SJSA1 (cell line): Measurements from ENCODE around the gene A1BG. TPM values are rescaled to one million over a fixed set of nuclear protein-coding genes. Genes with fewer than 3 reads are reported as not detected.
"Not testable (repeated sequence)": the region's sequence is repeated elsewhere in the genome, so short reads cannot be mapped to it uniquely, and the experiment has no call there.

Experiments used
- DNase-seq, 2 experiments: peaks; one replicate each; pipeline ENCODE4 v3.0.0-alpha.2; 2015 to 2020; ENCODE audit warnings: low spot score in 2 of 2, low read depth in 1 of 2
- H3K27ac ChIP-seq: fragments of 250-450 bp; sonication (Bioruptor Pico); 2 replicates; pipeline ENCODE4 v1.5.1; 2020; ENCODE audit warnings: mild to moderate bottlenecking, moderate library complexity
- H3K27me3 ChIP-seq: fragments of 250-450 bp; sonication (Bioruptor Pico); replicated peaks from 2 replicates; pipeline ENCODE4 v1.5.1; 2020; ENCODE audit warnings: mild to moderate bottlenecking, moderate library complexity
- H3K36me3 ChIP-seq: fragments of 250-450 bp; sonication (Bioruptor Pico); 2 replicates; pipeline ENCODE4 v1.5.1; 2020; ENCODE audit warnings: mild to moderate bottlenecking
- H3K4me1 ChIP-seq: fragments of 250-450 bp; sonication (Bioruptor Pico); replicated peaks from 2 replicates; pipeline ENCODE4 v1.6.1; 2021; ENCODE audit warnings: mild to moderate bottlenecking
- H3K4me3 ChIP-seq: fragments of 250-450 bp; sonication (Bioruptor Pico); 2 replicates; pipeline ENCODE4 v1.5.1; 2020; ENCODE audit warnings: mild to moderate bottlenecking
- H3K9me3 ChIP-seq: fragments of 250-450 bp; sonication (Bioruptor Pico); replicated peaks from 2 replicates; pipeline ENCODE4 v1.5.1; 2020; ENCODE audit warnings: mild to moderate bottlenecking
- total RNA-seq: library from RNA; depleted of rRNA; stranded (reverse); fragments of >200 nt; shearing (Covaris generic); gene quantifications from 2 replicates; pipeline ENCODE4 v1.2.3, GENCODE V29; 2014

A1BG gene
- total RNA-seq, 1 experiment from 2014 or later, result 23.6 TPM

DNA sequence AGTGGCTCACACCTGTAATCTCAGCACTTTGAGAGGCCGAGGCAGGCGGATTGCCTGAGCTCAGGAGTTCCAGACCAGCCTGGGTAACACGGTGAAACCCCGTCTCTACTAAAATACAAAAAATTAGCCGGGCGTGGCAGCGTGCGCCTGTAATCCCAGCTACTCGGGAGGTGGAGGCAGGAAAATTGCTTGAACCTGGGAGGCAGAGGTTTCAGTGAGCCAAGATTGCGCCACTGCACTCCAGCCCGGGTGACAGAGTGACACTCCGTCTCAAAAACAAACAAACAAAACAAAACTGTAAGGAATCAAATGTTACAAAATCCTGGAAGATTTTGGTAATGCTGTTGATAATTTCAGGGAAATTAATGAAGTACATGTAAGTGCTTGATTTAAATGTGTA, 5.2 kb downstream of the A1BG start:
- H3K27me3 ChIP-seq, H3K9me3 ChIP-seq, H3K27ac ChIP-seq, DNase-seq: not testable (repeated sequence)
- Histone ChIP-seq H3K4me3 (peak overlapping the region; percentile 65), H3K36me3 (peaks cover 19% of the 10 kb centered on the region), H3K4me1 (peaks cover 14% of the 10 kb centered on the region)

DNA sequence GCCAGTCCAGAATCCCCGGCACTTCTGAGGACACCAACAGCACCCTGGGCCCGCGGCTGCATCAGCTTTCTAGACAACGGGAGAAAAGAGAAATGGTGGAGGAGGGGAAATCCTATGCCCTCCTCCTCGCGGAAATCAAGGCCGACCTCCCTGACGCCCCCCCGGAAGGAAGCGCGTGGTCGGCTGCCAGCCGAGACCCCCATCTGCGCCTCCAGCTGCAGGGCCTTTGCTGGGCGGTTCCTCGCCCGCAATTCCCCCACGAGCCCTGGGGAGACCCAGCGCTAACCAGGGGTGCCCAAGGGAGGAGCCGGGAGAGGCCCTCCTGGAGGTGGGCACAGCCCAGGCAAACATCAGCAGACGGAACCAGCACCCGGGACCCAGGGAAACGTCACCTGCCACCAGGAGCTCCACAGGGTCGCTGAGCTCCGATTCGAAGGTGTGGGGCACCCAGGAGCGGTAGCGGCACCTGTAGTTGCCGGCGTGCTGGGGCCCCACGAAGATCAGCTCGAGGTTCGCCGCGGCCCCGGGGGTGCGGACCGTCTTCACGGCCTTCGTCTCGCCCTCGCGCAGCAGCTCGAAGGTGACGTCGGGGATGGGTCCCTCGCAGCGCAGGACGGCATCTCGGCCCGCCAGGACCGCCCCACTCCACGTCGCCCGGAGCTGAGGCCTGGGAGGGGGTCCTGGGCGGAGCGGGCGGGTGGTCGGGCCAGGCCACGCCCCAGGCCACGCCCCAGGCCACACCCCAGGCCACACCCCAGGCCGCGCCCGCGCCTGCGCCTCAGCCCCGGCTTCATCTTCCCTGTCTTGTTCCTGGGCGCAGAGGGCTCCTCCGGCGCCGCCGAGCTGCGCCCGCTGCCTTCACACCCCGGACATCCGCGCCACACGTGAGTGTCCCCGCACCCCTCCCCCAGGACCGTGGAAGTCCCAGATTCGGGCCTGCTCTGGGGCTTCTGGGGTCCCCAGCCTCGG, 6.0 kb downstream of the A1BG start:
- Histone ChIP-seq H3K4me1 (peaks cover 14% of the 10 kb centered on the region), H3K4me3 (peak overlapping the region; percentile 65), H3K9me3 (no peaks in the 10 kb centered on the region), H3K27ac (no peak overlapping the region), H3K36me3 (peaks cover 20% of the 10 kb centered on the region), H3K27me3 (no peaks in the 10 kb centered on the region)
- DNase-seq, result peak; percentile 80 to 81

DNA sequence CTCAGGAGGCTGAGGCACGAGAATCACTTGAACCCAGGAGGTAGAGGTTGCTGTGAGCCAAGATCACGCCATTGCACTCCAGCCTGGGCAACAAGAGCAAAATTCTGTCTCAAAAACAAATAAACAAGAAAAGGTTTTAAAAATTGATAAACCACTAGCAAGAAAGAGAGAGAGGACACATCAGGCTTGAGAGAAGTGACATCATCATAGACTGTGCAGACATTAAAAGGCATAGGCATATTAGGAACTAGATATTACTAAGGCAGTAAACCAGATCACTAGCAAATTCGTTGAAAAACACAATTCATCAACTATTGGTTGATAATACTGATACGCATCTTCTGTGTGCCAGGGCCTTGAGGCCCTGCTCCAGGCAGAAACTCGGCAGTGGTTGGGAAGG, 7.7 kb downstream of the A1BG start:
- no peak for DNase-seq
- no peaks in the 10 kb centered on the region for H3K27me3 ChIP-seq
- H3K36me3 ChIP-seq, result peaks cover 16% of the 10 kb centered on the region
- H3K4me1 ChIP-seq, result peaks cover 14% of the 10 kb centered on the region
- no peaks in the 10 kb centered on the region for H3K9me3 ChIP-seq
- H3K4me3 ChIP-seq, result no peak overlapping the region
- H3K27ac ChIP-seq, result no peak overlapping the region

DNA sequence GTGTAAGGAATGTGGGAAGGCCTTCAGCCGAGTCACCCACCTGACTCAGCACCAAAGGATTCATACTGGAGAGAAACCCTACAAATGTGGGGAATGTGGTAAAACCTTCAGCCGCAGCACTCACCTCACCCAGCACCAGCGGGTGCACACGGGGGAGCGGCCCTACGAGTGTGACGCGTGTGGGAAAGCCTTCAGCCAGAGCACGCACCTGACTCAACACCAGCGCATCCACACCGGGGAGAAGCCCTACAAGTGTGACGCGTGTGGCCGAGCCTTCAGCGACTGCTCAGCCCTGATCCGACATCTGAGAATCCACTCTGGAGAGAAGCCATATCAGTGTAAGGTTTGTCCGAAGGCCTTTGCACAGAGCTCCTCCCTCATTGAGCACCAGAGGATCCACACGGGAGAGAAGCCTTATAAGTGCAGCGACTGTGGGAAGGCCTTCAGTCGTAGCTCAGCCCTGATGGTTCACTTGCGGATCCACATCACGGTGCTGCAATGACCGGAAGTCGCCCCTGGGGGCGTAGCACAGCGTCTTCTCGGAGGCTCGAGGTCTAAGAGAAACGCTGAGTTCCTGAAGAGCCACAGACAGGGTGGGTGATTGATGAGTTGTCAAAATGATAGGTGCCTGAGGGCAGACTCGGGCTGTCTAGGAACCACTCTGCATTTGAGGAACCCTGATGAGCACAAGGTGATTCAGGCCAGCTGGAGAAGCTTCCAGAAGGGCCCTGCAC, 14.3 kb downstream of the A1BG start:
- Histone ChIP-seq H3K4me1 (no peaks in the 10 kb centered on the region), H3K36me3 (peaks cover 52% of the 10 kb centered on the region), H3K27ac (no peak overlapping the region), H3K27me3 (no peaks in the 10 kb centered on the region), H3K4me3 (no peak overlapping the region), H3K9me3 (peaks cover 10% of the 10 kb centered on the region; the same call in 1 of the 2 replicates)
- DNase-seq, result no peak

DNA sequence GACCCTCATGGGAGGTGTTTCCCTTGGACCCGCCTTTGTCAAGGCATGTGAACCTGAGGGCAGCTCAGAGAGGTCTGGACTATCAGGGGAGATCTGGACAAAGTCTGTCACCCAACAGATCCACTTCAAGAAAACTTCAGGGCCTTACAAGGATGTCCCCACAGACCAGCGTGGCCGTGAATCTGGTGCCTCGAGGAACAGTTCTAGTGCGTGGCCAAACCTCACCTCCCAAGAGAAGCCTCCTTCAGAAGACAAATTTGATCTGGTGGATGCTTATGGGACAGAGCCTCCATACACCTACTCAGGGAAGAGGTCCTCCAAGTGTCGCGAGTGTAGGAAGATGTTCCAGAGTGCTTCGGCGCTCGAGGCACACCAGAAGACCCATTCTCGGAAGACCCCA, 15.0 kb downstream of the A1BG start:
- Histone ChIP-seq H3K27me3 (no peaks in the 10 kb centered on the region), H3K36me3 (peaks cover 52% of the 10 kb centered on the region), H3K9me3 (peaks cover 10% of the 10 kb centered on the region; the same call in 1 of the 2 replicates), H3K27ac (no peak overlapping the region), H3K4me1 (no peaks in the 10 kb centered on the region), H3K4me3 (no peak overlapping the region)
- no peak for DNase-seq

DNA sequence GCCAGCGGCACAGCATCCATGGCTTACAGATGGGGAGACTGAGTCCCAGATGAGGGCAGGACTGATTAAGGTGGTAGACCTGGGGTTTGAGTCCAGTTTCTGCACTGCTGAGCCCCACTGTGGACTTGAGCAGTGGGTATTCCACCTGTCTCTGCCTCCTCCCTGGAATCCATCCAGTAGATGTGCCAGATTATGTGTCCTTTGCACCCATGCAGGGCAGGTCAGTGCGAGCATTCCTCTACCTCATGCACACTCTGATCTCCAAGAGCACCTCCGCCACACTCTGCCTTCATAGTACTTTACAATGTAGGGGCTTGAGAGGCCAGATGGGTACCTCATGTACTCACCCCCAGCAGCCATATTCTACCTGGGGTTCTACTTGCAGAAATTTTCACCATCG, 16.5 kb downstream of the A1BG start:
- no peak for DNase-seq
- H3K27ac ChIP-seq, result no peak overlapping the region
- no peak overlapping the region for H3K4me3 ChIP-seq
- peaks cover 10% of the 10 kb centered on the region; the same call in 1 of the 2 replicates for H3K9me3 ChIP-seq
- H3K27me3 ChIP-seq, result no peaks in the 10 kb centered on the region
- no peaks in the 10 kb centered on the region for H3K4me1 ChIP-seq
- H3K36me3 ChIP-seq, result peaks cover 46% of the 10 kb centered on the region

DNA sequence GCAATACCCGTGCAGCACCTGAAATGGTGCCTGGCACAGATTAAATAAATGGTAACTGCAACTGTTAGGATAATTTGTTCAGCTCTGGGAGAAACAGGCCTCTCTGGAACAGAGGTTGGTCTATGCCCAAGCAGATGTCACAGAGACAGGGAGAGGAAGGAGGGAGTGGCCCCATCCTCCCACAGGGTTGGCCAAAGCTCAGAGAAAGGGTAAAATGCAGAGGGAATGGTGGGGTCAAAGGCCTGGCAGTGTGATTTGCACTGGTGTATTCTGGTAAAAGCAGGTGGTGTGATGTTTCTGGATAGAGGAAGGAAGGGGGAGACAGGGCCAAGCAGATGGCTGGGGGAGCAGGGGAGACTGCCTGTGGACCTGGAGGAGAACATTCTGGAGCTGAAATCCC, 17.1 kb downstream of the A1BG start:
- no peak overlapping the region for H3K4me3 ChIP-seq
- no peaks in the 10 kb centered on the region for H3K4me1 ChIP-seq
- H3K27me3 ChIP-seq, result no peaks in the 10 kb centered on the region
- H3K27ac ChIP-seq, result no peak overlapping the region
- DNase-seq, result no peak
- H3K36me3 ChIP-seq, result peaks cover 44% of the 10 kb centered on the region
- peaks cover 10% of the 10 kb centered on the region; the same call in 1 of the 2 replicates for H3K9me3 ChIP-seq

DNA sequence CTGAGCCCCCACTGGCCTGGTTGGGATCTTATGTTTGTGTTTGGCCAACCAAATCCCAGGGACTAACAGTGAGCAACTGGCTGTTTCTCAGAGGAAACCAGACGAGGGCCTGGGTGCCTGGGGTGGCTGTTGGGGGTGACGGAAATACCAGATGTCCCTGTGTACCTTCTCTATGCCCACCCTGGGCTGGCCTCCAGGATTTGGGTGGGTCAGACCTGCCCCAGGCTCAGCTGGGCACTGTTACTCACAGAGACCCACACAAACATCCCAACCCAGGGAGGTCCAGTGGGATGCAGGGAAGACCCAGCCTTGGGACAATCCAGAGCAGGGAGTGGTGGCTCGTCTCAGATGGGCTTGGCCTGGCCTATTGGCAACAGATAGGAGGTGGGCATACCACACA, 17.7 kb downstream of the A1BG start:
- H3K27ac ChIP-seq, result no peak overlapping the region
- no peak overlapping the region for H3K4me3 ChIP-seq
- H3K27me3 ChIP-seq, result no peaks in the 10 kb centered on the region
- DNase-seq, result no peak
- H3K9me3 ChIP-seq, result peaks cover 10% of the 10 kb centered on the region; the same call in 1 of the 2 replicates
- no peaks in the 10 kb centered on the region for H3K4me1 ChIP-seq
- H3K36me3 ChIP-seq, result peaks cover 40% of the 10 kb centered on the region

DNA sequence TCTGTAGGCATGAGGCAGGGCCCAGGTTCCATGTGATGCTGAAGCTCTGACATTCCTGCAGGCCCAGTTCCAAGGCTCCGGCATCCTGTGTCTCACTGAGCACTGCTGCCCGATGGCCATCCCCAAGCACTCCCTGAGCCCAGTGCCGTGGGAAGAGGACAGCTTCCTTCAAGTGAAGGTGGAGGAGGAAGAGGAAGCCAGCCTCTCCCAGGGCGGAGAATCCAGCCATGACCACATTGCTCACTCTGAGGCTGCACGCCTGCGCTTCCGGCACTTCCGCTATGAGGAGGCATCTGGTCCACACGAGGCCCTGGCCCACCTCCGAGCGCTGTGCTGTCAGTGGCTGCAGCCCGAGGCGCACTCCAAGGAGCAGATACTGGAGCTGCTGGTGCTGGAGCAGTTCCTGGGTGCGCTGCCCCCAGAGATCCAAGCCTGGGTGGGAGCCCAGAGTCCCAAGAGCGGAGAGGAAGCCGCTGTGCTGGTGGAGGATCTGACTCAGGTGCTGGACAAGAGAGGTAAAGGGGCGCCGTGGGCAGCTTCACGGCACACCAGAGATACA, 18.5 kb downstream of the A1BG start:
- no peak overlapping the region for H3K4me3 ChIP-seq
- no peak overlapping the region for H3K27ac ChIP-seq
- DNase-seq, result no peak
- H3K36me3 ChIP-seq, result peaks cover 38% of the 10 kb centered on the region
- no peaks in the 10 kb centered on the region for H3K27me3 ChIP-seq
- H3K4me1 ChIP-seq, result no peaks in the 10 kb centered on the region
- H3K9me3 ChIP-seq, result peaks cover 10% of the 10 kb centered on the region; the same call in 1 of the 2 replicates

DNA sequence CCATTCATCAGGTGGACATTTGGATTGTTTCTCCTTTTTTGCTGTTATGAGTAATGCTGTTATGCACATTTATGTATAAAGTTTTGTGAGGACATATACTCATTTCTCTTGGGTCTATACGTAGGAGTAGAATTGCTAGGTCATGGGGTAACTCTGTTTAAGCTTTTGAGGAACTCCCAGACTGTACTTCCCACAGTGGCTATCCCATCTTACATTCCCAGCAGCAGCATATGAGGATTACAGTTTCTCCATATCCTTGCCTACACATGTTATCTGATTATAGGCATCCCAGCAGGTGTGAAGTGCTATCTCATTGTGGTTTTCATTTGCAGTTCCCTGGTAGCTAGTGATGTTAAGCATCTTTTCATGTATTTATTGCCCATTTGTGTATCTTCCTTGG, 20.6 kb downstream of the A1BG start:
- no peak overlapping the region for H3K27ac ChIP-seq
- H3K27me3 ChIP-seq, result no peaks in the 10 kb centered on the region
- H3K36me3 ChIP-seq, result peaks cover 18% of the 10 kb centered on the region
- no peak for DNase-seq
- no peaks in the 10 kb centered on the region for H3K9me3 ChIP-seq
- no peak overlapping the region for H3K4me3 ChIP-seq
- peaks cover 7% of the 10 kb centered on the region for H3K4me1 ChIP-seq

DNA sequence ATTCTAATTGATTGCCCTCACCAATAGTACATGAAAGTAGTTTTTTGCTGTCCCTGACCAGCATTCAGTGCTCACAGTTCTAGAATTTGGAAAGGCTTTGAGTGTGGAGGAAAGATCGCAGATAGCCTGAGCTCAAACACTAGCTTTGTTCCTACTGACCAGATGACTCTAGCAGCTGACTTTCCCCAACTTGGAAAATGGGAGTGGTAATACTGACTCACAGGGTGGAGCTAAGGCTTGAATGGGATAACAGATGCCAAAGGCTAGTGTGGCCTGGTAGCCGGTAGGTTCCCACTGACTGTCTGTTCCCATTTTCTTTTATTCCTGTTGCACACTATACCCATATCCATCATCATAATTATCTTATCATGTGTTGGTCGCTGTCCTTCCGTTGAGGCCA, 22.8 kb downstream of the A1BG start:
- Histone ChIP-seq H3K9me3 (no peaks in the 10 kb centered on the region), H3K4me1 (peaks cover 11% of the 10 kb centered on the region), H3K27ac (no peak overlapping the region), H3K27me3 (no peaks in the 10 kb centered on the region), H3K4me3 (no peak overlapping the region), H3K36me3 (peaks cover 5% of the 10 kb centered on the region; the same call in 1 of the 2 replicates)
- DNase-seq, result no peak

DNA sequence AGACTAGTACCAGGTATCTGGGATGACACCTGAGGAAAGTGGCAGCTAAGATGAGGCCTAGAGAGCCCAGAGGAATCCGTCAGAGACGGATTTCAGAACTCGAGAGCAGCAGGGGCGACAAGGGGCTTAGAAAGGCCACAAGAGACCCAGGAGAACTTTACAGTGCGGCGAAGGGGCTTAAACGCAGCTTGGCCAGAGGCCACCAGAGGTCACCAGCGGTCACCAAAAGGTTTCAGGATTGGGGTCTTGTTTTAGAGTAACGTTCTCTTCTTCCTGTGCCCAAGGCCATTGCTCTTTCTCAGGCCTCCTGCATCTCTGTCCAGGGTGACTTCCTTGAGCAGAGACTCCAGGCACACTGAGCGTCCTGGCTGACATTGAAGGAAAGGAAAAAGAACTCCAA, 24.3 kb downstream of the A1BG start:
- no peak overlapping the region for H3K4me3 ChIP-seq
- H3K27ac ChIP-seq, result no peak overlapping the region
- peaks cover 11% of the 10 kb centered on the region for H3K4me1 ChIP-seq
- H3K36me3 ChIP-seq, result no peaks in the 10 kb centered on the region; the same call in 1 of the 2 replicates
- no peaks in the 10 kb centered on the region for H3K27me3 ChIP-seq
- H3K9me3 ChIP-seq, result no peaks in the 10 kb centered on the region
- DNase-seq, result no peak

DNA sequence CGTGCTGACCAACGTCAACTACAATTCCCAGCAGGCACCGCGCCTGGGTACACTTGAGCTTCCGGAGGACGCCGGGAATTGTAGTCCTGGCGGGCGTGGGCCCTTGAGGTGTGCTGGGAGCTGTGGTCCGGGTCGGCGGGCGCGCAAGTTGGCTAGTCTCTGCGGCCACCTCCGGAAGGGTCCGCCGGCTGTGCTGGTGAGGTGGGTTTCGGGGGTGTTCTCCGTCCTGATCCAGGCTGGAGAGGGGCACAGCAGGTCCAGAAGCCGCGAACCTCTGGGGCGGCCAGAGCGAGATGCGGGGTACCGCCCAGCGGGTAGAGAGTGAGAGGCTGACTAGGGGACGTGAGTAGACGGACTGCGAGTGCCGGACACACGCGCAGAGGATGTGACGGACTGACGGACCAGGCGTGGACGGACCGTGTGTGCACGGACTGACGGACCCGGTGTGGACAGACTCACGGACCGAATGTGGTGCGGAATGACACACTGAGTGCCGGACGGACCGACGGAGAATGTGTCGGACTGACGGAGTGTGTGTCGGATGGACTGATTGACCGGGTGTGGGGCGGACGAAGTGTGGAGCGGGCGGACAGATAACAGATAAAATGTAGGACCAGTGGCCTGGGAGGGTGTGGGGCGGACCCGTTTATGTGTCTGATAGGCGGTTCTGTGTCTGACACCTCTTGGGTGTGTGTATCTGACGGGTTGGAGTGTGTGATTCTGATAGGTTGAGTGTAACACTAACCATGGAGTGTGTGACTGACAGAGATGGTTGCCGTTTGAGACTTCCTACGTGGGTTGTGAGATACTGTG, 26.2 kb downstream of the A1BG start, which contains the start of gene ZSCAN22:
Gene ZSCAN22, plus strand, starts transcription at position 81 of the 813 bp plus-strand sequence. CDS start 7,809 bp downstream, outside the sequence.
- Histone ChIP-seq H3K27ac (peak within 1 kb of the TSS; percentile 65), H3K4me3 (peak within 1 kb of the TSS; percentile 82), H3K4me1 (peaks cover 11% of the 10 kb centered on the region), H3K9me3 (no peaks in the 10 kb centered on the region), H3K36me3 (peaks cover 5% of the 10 kb centered on the region), H3K27me3 (no peaks in the 10 kb centered on the region)
- DNase-seq, result peak; percentile 96 to 97
